ENCODE results near the gene DUSP16.

The DUSP16 gene

GRCh38 chr12:12465522-12465921, 97.1 kb downstream of the DUSP16 start:
- peaks cover 27% of the 10 kb centered on the region for H3K4me1 ChIP-seq (ENCODE audit: control insufficient read depth, insufficient read depth, low read length)
- no peak overlapping the region for H3K9ac ChIP-seq (ENCODE audit: low read length)
- no peak overlapping the region for H3K4me3 ChIP-seq (ENCODE audit: low read length)
- H3K9me3 ChIP-seq (ENCODE audit: control insufficient read depth, low read length) = no peaks in the 10 kb centered on the region
- no peaks in the 10 kb centered on the region for H3K27me3 ChIP-seq (replicated peaks; ENCODE audit: control insufficient read depth, insufficient read depth, low read length)
- no peak for DNase-seq (ENCODE audit: low read depth)
- H3K36me3 ChIP-seq (ENCODE audit: control insufficient read depth, insufficient read depth, low read length, severe bottlenecking) = no peaks in the 10 kb centered on the region

- peaks cover 11% of the 10 kb centered on the region for H3K4me1 ChIP-seq (ENCODE audit: control insufficient read depth, insufficient read depth, low read length)
- no peak overlapping the region for H3K9ac ChIP-seq (ENCODE audit: low read length)
- no peak for DNase-seq (ENCODE audit: low read depth)
These were observed 100.7 kb downstream of the DUSP16 start for GRCh38 chr12:12461923-12462315.

GRCh38 chr12:12460935-12461922, 101.4 kb downstream of the DUSP16 start:
- DNase-seq (ENCODE audit: low read depth) = no peak
- H3K9ac ChIP-seq (ENCODE audit: low read length) = no peak overlapping the region

More at GRCh38 chr12:12461923-12462315, 100.7 kb downstream of the DUSP16 start:
- H3K4me3 ChIP-seq (ENCODE audit: low read length) = no peak overlapping the region
- H3K36me3 ChIP-seq (ENCODE audit: control insufficient read depth, insufficient read depth, low read length, severe bottlenecking) = no peaks in the 10 kb centered on the region
- no peaks in the 10 kb centered on the region for H3K9me3 ChIP-seq (ENCODE audit: control insufficient read depth, low read length)
- H3K27me3 ChIP-seq (replicated peaks; ENCODE audit: control insufficient read depth, insufficient read depth, low read length) = no peaks in the 10 kb centered on the region

GRCh38 chr12:12456637-12457036, 106.0 kb downstream of the DUSP16 start:
- peak overlapping the region; percentile 8 for H3K4me3 ChIP-seq (ENCODE audit: low read length)
- no peak overlapping the region for H3K9ac ChIP-seq (ENCODE audit: low read length)
- no peaks in the 10 kb centered on the region for H3K9me3 ChIP-seq (ENCODE audit: control insufficient read depth, low read length)
- H3K4me1 ChIP-seq (ENCODE audit: control insufficient read depth, insufficient read depth, low read length) = peaks cover 20% of the 10 kb centered on the region
- peak; percentile 45 for DNase-seq (ENCODE audit: low read depth)
- H3K27me3 ChIP-seq (replicated peaks; ENCODE audit: control insufficient read depth, insufficient read depth, low read length) = no peaks in the 10 kb centered on the region
- no peaks in the 10 kb centered on the region for H3K36me3 ChIP-seq (ENCODE audit: control insufficient read depth, insufficient read depth, low read length, severe bottlenecking)

More at GRCh38 chr12:12460935-12461922, 101.4 kb downstream of the DUSP16 start:
- Histone ChIP-seq H3K27me3 (replicated peaks; ENCODE audit: control insufficient read depth, insufficient read depth, low read length) (no peaks in the 10 kb centered on the region), H3K4me3 (ENCODE audit: low read length) (no peak overlapping the region), H3K9me3 (ENCODE audit: control insufficient read depth, low read length) (no peaks in the 10 kb centered on the region), H3K4me1 (ENCODE audit: control insufficient read depth, insufficient read depth, low read length) (peaks cover 18% of the 10 kb centered on the region), H3K36me3 (ENCODE audit: control insufficient read depth, insufficient read depth, low read length, severe bottlenecking) (no peaks in the 10 kb centered on the region)

GRCh38 chr12:12454315-12454714, 108.3 kb downstream of the DUSP16 start:
- H3K27me3 ChIP-seq (replicated peaks; ENCODE audit: control insufficient read depth, insufficient read depth, low read length) = no peaks in the 10 kb centered on the region
- H3K4me3 ChIP-seq (ENCODE audit: low read length) = no peak overlapping the region

GRCh38 chr12:12453635-12454034, 109.0 kb downstream of the DUSP16 start:
- no peak for DNase-seq (ENCODE audit: low read depth)
- H3K9me3 ChIP-seq (ENCODE audit: control insufficient read depth, low read length) = no peaks in the 10 kb centered on the region
- no peak overlapping the region for H3K4me3 ChIP-seq (ENCODE audit: low read length)
- H3K27me3 ChIP-seq (replicated peaks; ENCODE audit: control insufficient read depth, insufficient read depth, low read length) = no peaks in the 10 kb centered on the region
- H3K4me1 ChIP-seq (ENCODE audit: control insufficient read depth, insufficient read depth, low read length) = peaks cover 37% of the 10 kb centered on the region
- H3K9ac ChIP-seq (ENCODE audit: low read length) = no peak overlapping the region
- no peaks in the 10 kb centered on the region for H3K36me3 ChIP-seq (ENCODE audit: control insufficient read depth, insufficient read depth, low read length, severe bottlenecking)

More at GRCh38 chr12:12454315-12454714, 108.3 kb downstream of the DUSP16 start:
- DNase-seq (ENCODE audit: low read depth) = no peak
- no peaks in the 10 kb centered on the region for H3K9me3 ChIP-seq (ENCODE audit: control insufficient read depth, low read length)
- peaks cover 36% of the 10 kb centered on the region for H3K4me1 ChIP-seq (ENCODE audit: control insufficient read depth, insufficient read depth, low read length)
- no peaks in the 10 kb centered on the region for H3K36me3 ChIP-seq (ENCODE audit: control insufficient read depth, insufficient read depth, low read length, severe bottlenecking)
- H3K9ac ChIP-seq (ENCODE audit: low read length) = no peak overlapping the region

GRCh38 chr12:12452326-12452902, 110.2 kb downstream of the DUSP16 start:
- Histone ChIP-seq H3K36me3 (ENCODE audit: control insufficient read depth, insufficient read depth, low read length, severe bottlenecking) (no peaks in the 10 kb centered on the region), H3K4me1 (ENCODE audit: control insufficient read depth, insufficient read depth, low read length) (peaks cover 31% of the 10 kb centered on the region), H3K9ac (ENCODE audit: low read length) (no peak overlapping the region), H3K9me3 (ENCODE audit: control insufficient read depth, low read length) (no peaks in the 10 kb centered on the region), H3K27me3 (replicated peaks; ENCODE audit: control insufficient read depth, insufficient read depth, low read length) (no peaks in the 10 kb centered on the region), H3K4me3 (ENCODE audit: low read length) (no peak overlapping the region)
- DNase-seq (ENCODE audit: low read depth) = no peak

GRCh38 chr12:12451098-12451497, 111.6 kb downstream of the DUSP16 start:
- H3K9ac ChIP-seq (ENCODE audit: low read length) = no peak overlapping the region
- DNase-seq (ENCODE audit: low read depth) = no peak
- H3K9me3 ChIP-seq (ENCODE audit: control insufficient read depth, low read length) = no peaks in the 10 kb centered on the region
- no peak overlapping the region for H3K4me3 ChIP-seq (ENCODE audit: low read length)
- peaks cover 24% of the 10 kb centered on the region for H3K4me1 ChIP-seq (ENCODE audit: control insufficient read depth, insufficient read depth, low read length)
- H3K36me3 ChIP-seq (ENCODE audit: control insufficient read depth, insufficient read depth, low read length, severe bottlenecking) = no peaks in the 10 kb centered on the region
- H3K27me3 ChIP-seq (replicated peaks; ENCODE audit: control insufficient read depth, insufficient read depth, low read length) = no peaks in the 10 kb centered on the region

GRCh38 chr12:12450043-12450471, 112.6 kb downstream of the DUSP16 start:
- H3K4me1 ChIP-seq (ENCODE audit: control insufficient read depth, insufficient read depth, low read length) = peaks cover 24% of the 10 kb centered on the region
- no peaks in the 10 kb centered on the region for H3K36me3 ChIP-seq (ENCODE audit: control insufficient read depth, insufficient read depth, low read length, severe bottlenecking)
- H3K9me3 ChIP-seq (ENCODE audit: control insufficient read depth, low read length) = no peaks in the 10 kb centered on the region
- DNase-seq (ENCODE audit: low read depth) = no peak
- no peaks in the 10 kb centered on the region for H3K27me3 ChIP-seq (replicated peaks; ENCODE audit: control insufficient read depth, insufficient read depth, low read length)
- H3K9ac ChIP-seq (ENCODE audit: low read length) = no peak overlapping the region
- no peak overlapping the region for H3K4me3 ChIP-seq (ENCODE audit: low read length)

GRCh38 chr12:12449533-12450025, 113.1 kb downstream of the DUSP16 start:
- Histone ChIP-seq H3K36me3 (ENCODE audit: control insufficient read depth, insufficient read depth, low read length, severe bottlenecking) (no peaks in the 10 kb centered on the region), H3K4me3 (ENCODE audit: low read length) (no peak overlapping the region), H3K4me1 (ENCODE audit: control insufficient read depth, insufficient read depth, low read length) (peaks cover 24% of the 10 kb centered on the region), H3K27me3 (replicated peaks; ENCODE audit: control insufficient read depth, insufficient read depth, low read length) (no peaks in the 10 kb centered on the region), H3K9ac (ENCODE audit: low read length) (no peak overlapping the region), H3K9me3 (ENCODE audit: control insufficient read depth, low read length) (no peaks in the 10 kb centered on the region)
- no peak for DNase-seq (ENCODE audit: low read depth)

GRCh38 chr12:12447837-12448236, 114.8 kb downstream of the DUSP16 start:
- peaks cover 39% of the 10 kb centered on the region for H3K4me1 ChIP-seq (ENCODE audit: control insufficient read depth, insufficient read depth, low read length)
- no peak overlapping the region for H3K9ac ChIP-seq (ENCODE audit: low read length)

More at GRCh38 chr12:12447837-12448236, 114.8 kb downstream of the DUSP16 start:
- no peak for DNase-seq (ENCODE audit: low read depth)
- H3K36me3 ChIP-seq (ENCODE audit: control insufficient read depth, insufficient read depth, low read length, severe bottlenecking) = no peaks in the 10 kb centered on the region
- H3K27me3 ChIP-seq (replicated peaks; ENCODE audit: control insufficient read depth, insufficient read depth, low read length) = no peaks in the 10 kb centered on the region
- H3K4me3 ChIP-seq (ENCODE audit: low read length) = no peak overlapping the region
- H3K9me3 ChIP-seq (ENCODE audit: control insufficient read depth, low read length) = no peaks in the 10 kb centered on the region

Measured in adipocyte (in vitro differentiated cells).